Superior temporal gyrus (tissue), 1 donor: ENCODE measurements around the gene SMPD3.

Source experiments
- DNase-seq: peaks from one replicate; pipeline ENCODE4 v3.0.0-alpha.2; 2016; ENCODE audit errors: extremely low spot score

SMPD3 gene

GRCh38 chr16:68383858-68384257 lies 64.5 kb downstream of the SMPD3 start:
- DNase-seq: no peak

GRCh38 chr16:68382296-68382718 lies 66.0 kb downstream of the SMPD3 start:
- no peak for DNase-seq

GRCh38 chr16:68381363-68381724 lies 67.0 kb downstream of the SMPD3 start:
- DNase-seq: no peak

- DNase-seq: peak; percentile 42
Measured at GRCh38 chr16:68380676-68381362, 67.5 kb downstream of the SMPD3 start.

- DNase-seq: no peak
Measured at GRCh38 chr16:68380348-68380670, 68.0 kb downstream of the SMPD3 start.

GRCh38 chr16:68379472-68380347 lies 68.6 kb downstream of the SMPD3 start:
- no peak for DNase-seq

GRCh38 chr16:68378436-68379415 lies 69.6 kb downstream of the SMPD3 start:
- DNase-seq: no peak

- peak; percentile 48 for DNase-seq
Measured at GRCh38 chr16:68377667-68378393, 70.5 kb downstream of the SMPD3 start.

GRCh38 chr16:68377221-68377620 lies 71.1 kb downstream of the SMPD3 start:
- no peak for DNase-seq

GRCh38 chr16:68376590-68376989 lies 71.7 kb downstream of the SMPD3 start:
- no peak for DNase-seq

- no peak for DNase-seq
Measured at GRCh38 chr16:68375801-68376536, 72.3 kb downstream of the SMPD3 start.

- no peak for DNase-seq
Measured at GRCh38 chr16:68374961-68375660, 73.2 kb downstream of the SMPD3 start.

GRCh38 chr16:68374246-68374805 lies 74.0 kb downstream of the SMPD3 start:
- peak; percentile 39 for DNase-seq

- no peak for DNase-seq
Measured at GRCh38 chr16:68373528-68374245, 74.6 kb downstream of the SMPD3 start.

GRCh38 chr16:68372806-68373205 lies 75.5 kb downstream of the SMPD3 start:
- no peak for DNase-seq

GRCh38 chr16:68372381-68372720 lies 76.0 kb downstream of the SMPD3 start:
- no peak for DNase-seq

- DNase-seq: no peak
Measured at GRCh38 chr16:68371706-68372380, 76.5 kb downstream of the SMPD3 start.

GRCh38 chr16:68371276-68371651 lies 77.0 kb downstream of the SMPD3 start:
- DNase-seq: no peak
